Gastroesophageal sphincter (tissue), 2 donors: ENCODE results near the gene SOST.

Experiments used
- POLR2A ChIP-seq, 2 donors: fragments of 450-650 bp; IDR thresholded peaks; one replicate each; pipeline ENCODE4 v1.6.1; 2017; ENCODE audit warnings: antibody characterized with exemption in 2 of 2, mild to moderate bottlenecking in 2 of 2, moderate library complexity in 1 of 2
- POLR2AphosphoS5 ChIP-seq: sonication (generic); formaldehyde crosslinking; IDR thresholded peaks from one replicate; pipeline ENCODE4 v1.6.1; 2017; ENCODE audit warnings: antibody characterized with exemption

DNA sequence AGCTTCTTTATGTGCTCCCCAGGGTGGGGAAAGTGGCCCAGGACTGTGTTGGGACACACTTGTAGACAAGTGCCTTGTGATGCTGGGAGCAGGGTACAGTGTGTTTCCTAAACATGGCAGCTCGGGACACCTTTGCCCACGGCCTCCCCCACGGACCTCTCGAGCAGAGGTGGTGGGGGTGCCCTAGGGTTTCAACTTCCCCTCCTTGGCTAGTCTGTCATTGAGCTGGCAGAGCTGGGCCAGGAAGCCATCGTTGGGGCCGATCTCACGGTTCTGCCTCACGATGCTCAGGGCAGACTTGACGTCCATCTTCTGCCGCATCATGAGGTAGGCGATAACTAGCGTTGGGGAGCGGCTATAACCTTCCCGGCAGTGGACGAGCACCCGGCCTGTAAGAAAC is 10.8 kb upstream of the SOST start:
- TF ChIP-seq POLR2A (IDR thresholded peaks at IDR 0.05) (no peak), POLR2AphosphoS5 (no peak)
